ENCODE measurements around the gene HABP4.

The HABP4 gene

GRCh38 chr9:96483197-96483596 lies 33.2 kb downstream of the HABP4 start:
- no peak for TF ChIP-seq CTCF (IDR thresholded peaks at IDR 0.05; ENCODE audit: control insufficient read depth, insufficient read depth, low read depth, low read length, missing control alignments)
- H3K4me3 ChIP-seq (ENCODE audit: control insufficient read depth, low read depth, low read length) = no peak overlapping the region
- no peak for DNase-seq (ENCODE audit: low read depth)

GRCh38 chr9:96483733-96484390 lies 33.9 kb downstream of the HABP4 start:
- no peak overlapping the region for H3K4me3 ChIP-seq (ENCODE audit: control insufficient read depth, low read depth, low read length)
- no peak for TF ChIP-seq CTCF (IDR thresholded peaks at IDR 0.05; ENCODE audit: control insufficient read depth, insufficient read depth, low read depth, low read length, missing control alignments)
- DNase-seq (ENCODE audit: low read depth) = no peak

- no peak for TF ChIP-seq CTCF (IDR thresholded peaks at IDR 0.05; ENCODE audit: control insufficient read depth, insufficient read depth, low read depth, low read length, missing control alignments)
- H3K4me3 ChIP-seq (ENCODE audit: control insufficient read depth, low read depth, low read length) = no peak overlapping the region
- no peak for DNase-seq (ENCODE audit: low read depth)
Observed at GRCh38 chr9:96484521-96484931, 34.6 kb downstream of the HABP4 start.

GRCh38 chr9:96485280-96485679 lies 35.3 kb downstream of the HABP4 start:
- no peak for DNase-seq (ENCODE audit: low read depth)
- no peak for TF ChIP-seq CTCF (IDR thresholded peaks at IDR 0.05; ENCODE audit: control insufficient read depth, insufficient read depth, low read depth, low read length, missing control alignments)
- H3K4me3 ChIP-seq (ENCODE audit: control insufficient read depth, low read depth, low read length) = no peak overlapping the region

GRCh38 chr9:96486386-96487028 lies 36.5 kb downstream of the HABP4 start:
- no peak for TF ChIP-seq CTCF (IDR thresholded peaks at IDR 0.05; ENCODE audit: control insufficient read depth, insufficient read depth, low read depth, low read length, missing control alignments)
- no peak overlapping the region for H3K4me3 ChIP-seq (ENCODE audit: control insufficient read depth, low read depth, low read length)
- DNase-seq (ENCODE audit: low read depth) = peak; percentile 80

- no peak for TF ChIP-seq CTCF (IDR thresholded peaks at IDR 0.05; ENCODE audit: control insufficient read depth, insufficient read depth, low read depth, low read length, missing control alignments)
- DNase-seq (ENCODE audit: low read depth) = no peak
- no peak overlapping the region for H3K4me3 ChIP-seq (ENCODE audit: control insufficient read depth, low read depth, low read length)
Observed at GRCh38 chr9:96487029-96487396, 37.0 kb downstream of the HABP4 start.

Data from AG09309 (cell line).